ENCODE data around the gene OSBP.

DNA sequence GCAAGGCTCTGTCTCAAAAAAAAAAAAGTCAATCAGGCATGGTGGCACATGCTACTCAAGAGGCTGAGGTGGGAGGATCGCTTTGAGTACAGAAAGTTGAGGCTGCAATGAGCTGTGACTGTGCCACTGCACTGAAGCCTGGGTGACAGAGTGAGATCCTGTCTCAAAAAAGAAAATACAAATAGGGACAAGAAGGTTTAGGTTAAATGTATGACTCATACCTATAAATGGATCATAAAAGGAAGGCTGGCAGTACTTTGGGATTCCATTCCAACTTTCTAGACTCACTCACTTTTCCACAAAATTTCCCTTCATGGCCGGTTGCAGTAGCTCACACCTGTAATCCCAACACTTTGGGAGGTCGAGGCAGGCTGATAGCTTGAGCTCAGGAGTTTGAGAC is 25.6 kb upstream of the OSBP start:
- TF ChIP-seq, protein P1, sequence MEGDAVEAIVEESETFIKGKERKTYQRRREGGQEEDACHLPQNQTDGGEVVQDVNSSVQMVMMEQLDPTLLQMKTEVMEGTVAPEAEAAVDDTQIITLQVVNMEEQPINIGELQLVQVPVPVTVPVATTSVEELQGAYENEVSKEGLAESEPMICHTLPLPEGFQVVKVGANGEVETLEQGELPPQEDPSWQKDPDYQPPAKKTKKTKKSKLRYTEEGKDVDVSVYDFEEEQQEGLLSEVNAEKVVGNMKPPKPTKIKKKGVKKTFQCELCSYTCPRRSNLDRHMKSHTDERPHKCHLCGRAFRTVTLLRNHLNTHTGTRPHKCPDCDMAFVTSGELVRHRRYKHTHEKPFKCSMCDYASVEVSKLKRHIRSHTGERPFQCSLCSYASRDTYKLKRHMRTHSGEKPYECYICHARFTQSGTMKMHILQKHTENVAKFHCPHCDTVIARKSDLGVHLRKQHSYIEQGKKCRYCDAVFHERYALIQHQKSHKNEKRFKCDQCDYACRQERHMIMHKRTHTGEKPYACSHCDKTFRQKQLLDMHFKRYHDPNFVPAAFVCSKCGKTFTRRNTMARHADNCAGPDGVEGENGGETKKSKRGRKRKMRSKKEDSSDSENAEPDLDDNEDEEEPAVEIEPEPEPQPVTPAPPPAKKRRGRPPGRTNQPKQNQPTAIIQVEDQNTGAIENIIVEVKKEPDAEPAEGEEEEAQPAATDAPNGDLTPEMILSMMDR (IDR thresholded peaks at IDR 0.05), result no peak
- no peak for TF ChIP-seq POLR2AphosphoS5 (IDR thresholded peaks at IDR 0.05)

Measured in stomach (tissue), 4 donors.